ENCODE results near the gene RALGAPB.

GRCh38 chr20:38626921-38627659 is 154.4 kb downstream of the RALGAPB start:
- TF ChIP-seq CTCF (IDR thresholded peaks at IDR 0.05 in 8 of 11, conservative IDR thresholded peaks at IDR 0.05 in 3 of 11) (no peak), POLR2A (IDR thresholded peaks at IDR 0.05) (no peak), POLR2AphosphoS5 (IDR thresholded peaks at IDR 0.05) (no peak)

Data from spleen (tissue), 7 donors.